Activated gamma-delta T cell (primary cell): ENCODE data around the gene SPECC1L.

Experiments used
- DNase-seq: peaks from one replicate; lab custom pipeline; 2025; lab: John Stamatoyannopoulos, UW

SPECC1L gene

GRCh38 chr22:24323695-24324094 lies 53.1 kb downstream of the SPECC1L start:
- no peak for DNase-seq

GRCh38 chr22:24324137-24324536 lies 53.5 kb downstream of the SPECC1L start:
- no peak for DNase-seq

GRCh38 chr22:24325105-24325757 lies 54.6 kb downstream of the SPECC1L start:
- no peak for DNase-seq

- no peak for DNase-seq
Measured at GRCh38 chr22:24326266-24326665, 55.6 kb downstream of the SPECC1L start.

GRCh38 chr22:24327832-24328231 lies 57.2 kb downstream of the SPECC1L start:
- DNase-seq = no peak

GRCh38 chr22:24329453-24329852 lies 58.8 kb downstream of the SPECC1L start:
- DNase-seq = no peak

- no peak for DNase-seq
Measured at GRCh38 chr22:24330636-24331035, 60.0 kb downstream of the SPECC1L start.

GRCh38 chr22:24331468-24332440 lies 61.1 kb downstream of the SPECC1L start:
- DNase-seq = no peak

GRCh38 chr22:24333301-24333700 lies 62.7 kb downstream of the SPECC1L start:
- DNase-seq = no peak

- DNase-seq = no peak
Measured at GRCh38 chr22:24335496-24335895, 64.9 kb downstream of the SPECC1L start.

GRCh38 chr22:24337894-24338645 lies 67.4 kb downstream of the SPECC1L start:
- no peak for DNase-seq

GRCh38 chr22:24338726-24339451 lies 68.3 kb downstream of the SPECC1L start:
- DNase-seq = no peak

- no peak for DNase-seq
Measured at GRCh38 chr22:24339452-24339747, 68.8 kb downstream of the SPECC1L start.

GRCh38 chr22:24341627-24342026 lies 71.0 kb downstream of the SPECC1L start:
- DNase-seq = no peak

- DNase-seq = no peak
Measured at GRCh38 chr22:24350627-24351026, 80.0 kb downstream of the SPECC1L start.

- DNase-seq = no peak
Measured at GRCh38 chr22:24353121-24353520, 82.5 kb downstream of the SPECC1L start.

GRCh38 chr22:24355574-24355973 lies 84.9 kb downstream of the SPECC1L start:
- no peak for DNase-seq

- DNase-seq = no peak
Measured at GRCh38 chr22:24357547-24357946, 86.9 kb downstream of the SPECC1L start.

GRCh38 chr22:24358105-24358836 lies 87.6 kb downstream of the SPECC1L start:
- no peak for DNase-seq

GRCh38 chr22:24359452-24360120 lies 89.0 kb downstream of the SPECC1L start:
- DNase-seq = no peak
